ENCODE results near the gene SSH2.

SSH2 gene

DNA sequence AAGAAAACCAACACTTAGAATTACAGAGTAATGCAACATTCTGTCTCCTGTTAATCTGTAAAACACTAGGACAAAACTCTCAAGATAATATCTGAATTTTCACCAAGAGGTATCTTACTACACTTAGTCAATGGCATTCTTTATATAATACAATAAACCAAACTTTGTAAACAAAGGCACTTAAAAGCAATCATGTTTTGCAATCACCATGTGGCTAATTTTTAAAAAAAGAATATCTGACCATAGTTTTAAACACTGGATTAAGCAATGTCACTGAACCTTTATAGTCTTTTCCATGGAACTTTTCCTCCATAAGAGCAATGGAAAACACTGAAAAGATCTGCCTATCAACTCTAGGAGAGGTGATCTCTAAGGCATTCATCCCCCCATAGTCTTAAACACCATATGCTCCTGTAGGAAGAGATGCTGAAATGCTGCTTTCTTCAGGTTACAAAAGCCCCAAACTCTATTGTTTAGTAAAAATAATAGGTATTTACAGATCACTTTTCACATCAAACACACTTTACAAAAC is 163.2 kb downstream of the SSH2 start:
- no peak overlapping the region for H3K27ac ChIP-seq (ENCODE audit: low read length)

DNA sequence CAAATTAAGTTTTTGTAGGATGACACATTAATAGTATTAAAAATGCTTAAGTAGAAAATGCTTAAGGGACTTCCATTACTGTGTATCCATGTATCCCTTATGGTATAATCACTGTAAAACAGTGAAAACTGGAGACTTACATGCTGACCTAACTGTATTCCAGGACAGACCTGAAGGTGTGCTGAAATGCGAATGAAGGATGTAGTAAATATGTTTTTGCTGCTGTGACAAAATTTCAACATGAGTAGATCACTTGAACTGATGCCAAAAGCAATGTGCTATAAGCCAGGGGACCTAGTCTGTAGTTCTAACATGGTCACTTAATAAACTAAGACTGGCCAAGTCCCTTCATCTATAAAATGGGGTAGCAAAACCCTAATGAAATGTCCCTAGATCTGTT is 165.3 kb downstream of the SSH2 start:
- no peaks in the 10 kb centered on the region for H4K20me1 ChIP-seq (ENCODE audit: insufficient read depth, low read length)
- H3K4me3 ChIP-seq (ENCODE audit: low read length), result no peak overlapping the region
- H3K27me3 ChIP-seq (replicated peaks; ENCODE audit: insufficient read depth, low read length), result no peaks in the 10 kb centered on the region
- peaks cover 5% of the 10 kb centered on the region for H3K4me1 ChIP-seq (ENCODE audit: low read length)
- H3K79me2 ChIP-seq (ENCODE audit: low read length), result peaks cover 4% of the 10 kb centered on the region
- H3K27ac ChIP-seq (ENCODE audit: low read length), result no peak overlapping the region
- H3K9me2 ChIP-seq (replicated peaks; ENCODE audit: insufficient read depth, low read length), result no peaks in the 10 kb centered on the region
- H3K36me3 ChIP-seq (replicated peaks; ENCODE audit: insufficient read depth, low read length), result no peaks in the 10 kb centered on the region
- no peak for TF ChIP-seq EZH2 (optimal IDR thresholded peaks at IDR 0.05; ENCODE audit: low read depth, low read length)
- TF ChIP-seq, protein P1, sequence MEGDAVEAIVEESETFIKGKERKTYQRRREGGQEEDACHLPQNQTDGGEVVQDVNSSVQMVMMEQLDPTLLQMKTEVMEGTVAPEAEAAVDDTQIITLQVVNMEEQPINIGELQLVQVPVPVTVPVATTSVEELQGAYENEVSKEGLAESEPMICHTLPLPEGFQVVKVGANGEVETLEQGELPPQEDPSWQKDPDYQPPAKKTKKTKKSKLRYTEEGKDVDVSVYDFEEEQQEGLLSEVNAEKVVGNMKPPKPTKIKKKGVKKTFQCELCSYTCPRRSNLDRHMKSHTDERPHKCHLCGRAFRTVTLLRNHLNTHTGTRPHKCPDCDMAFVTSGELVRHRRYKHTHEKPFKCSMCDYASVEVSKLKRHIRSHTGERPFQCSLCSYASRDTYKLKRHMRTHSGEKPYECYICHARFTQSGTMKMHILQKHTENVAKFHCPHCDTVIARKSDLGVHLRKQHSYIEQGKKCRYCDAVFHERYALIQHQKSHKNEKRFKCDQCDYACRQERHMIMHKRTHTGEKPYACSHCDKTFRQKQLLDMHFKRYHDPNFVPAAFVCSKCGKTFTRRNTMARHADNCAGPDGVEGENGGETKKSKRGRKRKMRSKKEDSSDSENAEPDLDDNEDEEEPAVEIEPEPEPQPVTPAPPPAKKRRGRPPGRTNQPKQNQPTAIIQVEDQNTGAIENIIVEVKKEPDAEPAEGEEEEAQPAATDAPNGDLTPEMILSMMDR (IDR thresholded peaks at IDR 0.05; ENCODE audit: low read length), result no peak
- no peak for TF ChIP-seq EZH2phosphoT487 (IDR thresholded peaks at IDR 0.05; ENCODE audit: low read length)
- no peak for DNase-seq
- H3K9ac ChIP-seq (ENCODE audit: low read length), result no peak overlapping the region
- no peak overlapping the region for H2AFZ ChIP-seq (ENCODE audit: low read length)
- H3F3A ChIP-seq (ENCODE audit: insufficient read depth, low read length), result peaks cover 25% of the 10 kb centered on the region
- H3K9me3 ChIP-seq (replicated peaks; ENCODE audit: insufficient read depth, low read length), result no peaks in the 10 kb centered on the region
- no peak overlapping the region for H3K4me2 ChIP-seq (ENCODE audit: low read depth, low read length)

More for the DNA sequence above, 163.2 kb downstream of the SSH2 start:
- H4K20me1 ChIP-seq (ENCODE audit: insufficient read depth, low read length), result no peaks in the 10 kb centered on the region
- no peaks in the 10 kb centered on the region for H3K9me2 ChIP-seq (replicated peaks; ENCODE audit: insufficient read depth, low read length)
- no peaks in the 10 kb centered on the region for H3K9me3 ChIP-seq (replicated peaks; ENCODE audit: insufficient read depth, low read length)
- H3K36me3 ChIP-seq (replicated peaks; ENCODE audit: insufficient read depth, low read length), result no peaks in the 10 kb centered on the region
- H3K27me3 ChIP-seq (replicated peaks; ENCODE audit: insufficient read depth, low read length), result no peaks in the 10 kb centered on the region
- H3K4me3 ChIP-seq (ENCODE audit: low read length), result no peak overlapping the region
- H2AFZ ChIP-seq (ENCODE audit: low read length), result no peak overlapping the region
- DNase-seq, result no peak
- no peak overlapping the region for H3K4me2 ChIP-seq (ENCODE audit: low read depth, low read length)
- TF ChIP-seq, protein P1 (IDR thresholded peaks at IDR 0.05; ENCODE audit: low read length), result no peak
- TF ChIP-seq EZH2 (optimal IDR thresholded peaks at IDR 0.05; ENCODE audit: low read depth, low read length) (no peak), EZH2phosphoT487 (IDR thresholded peaks at IDR 0.05; ENCODE audit: low read length) (no peak)
- no peaks in the 10 kb centered on the region for H3K4me1 ChIP-seq (ENCODE audit: low read length)
- H3K79me2 ChIP-seq (ENCODE audit: low read length), result no peaks in the 10 kb centered on the region
- 0 out of 2 replicates have a peak, but pooled peaks cover 9% of the 10 kb centered on the region for H3F3A ChIP-seq (ENCODE audit: insufficient read depth, low read length)
- H3K9ac ChIP-seq (ENCODE audit: low read length), result no peak overlapping the region

DNA sequence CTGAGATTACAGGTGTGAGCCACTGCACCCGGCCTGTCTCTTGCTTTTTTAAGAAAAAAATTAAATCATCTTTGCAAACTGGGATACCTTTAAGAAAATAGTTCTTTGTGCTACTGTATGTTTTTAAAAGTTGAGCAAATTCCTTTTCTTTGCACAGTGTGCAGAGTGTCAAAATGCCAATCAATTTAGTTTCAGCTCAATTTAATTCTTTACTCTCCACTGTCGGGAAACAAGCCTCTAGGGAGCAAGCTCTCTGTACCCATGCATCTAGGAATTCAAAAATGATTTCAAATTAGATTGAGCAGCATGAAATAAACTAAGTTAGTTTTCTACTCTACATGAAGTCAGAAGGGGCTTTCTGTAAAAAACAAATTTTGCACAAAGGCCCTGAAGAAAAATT is 165.8 kb downstream of the SSH2 start:
- H3K79me2 ChIP-seq (ENCODE audit: low read length), result peaks cover 10% of the 10 kb centered on the region
- H4K20me1 ChIP-seq (ENCODE audit: insufficient read depth, low read length), result no peaks in the 10 kb centered on the region
- TF ChIP-seq, protein P1 (IDR thresholded peaks at IDR 0.05; ENCODE audit: low read length), result no peak
- TF ChIP-seq EZH2 (optimal IDR thresholded peaks at IDR 0.05; ENCODE audit: low read depth, low read length), result no peak
- no peak for TF ChIP-seq EZH2phosphoT487 (IDR thresholded peaks at IDR 0.05; ENCODE audit: low read length)
- H3K27me3 ChIP-seq (replicated peaks; ENCODE audit: insufficient read depth, low read length), result no peaks in the 10 kb centered on the region
- no peak overlapping the region for H3K27ac ChIP-seq (ENCODE audit: low read length)
- no peak overlapping the region for H2AFZ ChIP-seq (ENCODE audit: low read length)
- no peak overlapping the region for H3K9ac ChIP-seq (ENCODE audit: low read length)
- H3K9me2 ChIP-seq (replicated peaks; ENCODE audit: insufficient read depth, low read length), result no peaks in the 10 kb centered on the region
- H3K4me2 ChIP-seq (ENCODE audit: low read depth, low read length), result no peak overlapping the region
- DNase-seq, result no peak
- H3K36me3 ChIP-seq (replicated peaks; ENCODE audit: insufficient read depth, low read length), result no peaks in the 10 kb centered on the region
- no peak overlapping the region for H3K4me3 ChIP-seq (ENCODE audit: low read length)
- H3K9me3 ChIP-seq (replicated peaks; ENCODE audit: insufficient read depth, low read length), result no peaks in the 10 kb centered on the region
- peaks cover 8% of the 10 kb centered on the region for H3K4me1 ChIP-seq (ENCODE audit: low read length)
- peaks cover 27% of the 10 kb centered on the region for H3F3A ChIP-seq (ENCODE audit: insufficient read depth, low read length)
